GM10266 (cell line): ENCODE measurements around the gene SORCS2.

ENCODE experiments used
- DNase-seq: peaks from one replicate; pipeline ENCODE4 v3.0.0; 2012; ENCODE audit errors: extremely low spot score
- CTCF ChIP-seq: IDR thresholded peaks from 2 replicates; pipeline ENCODE4 v1.5.1; 2012; ENCODE audit warnings: mild to moderate bottlenecking, low read depth; ENCODE audit not compliant: control insufficient read depth, insufficient read depth; ENCODE audit errors: missing control alignments

Gene SORCS2

GRCh38 chr4:7399440-7400234 lies 207.3 kb downstream of the SORCS2 start:
- TF ChIP-seq CTCF = no peak
- DNase-seq = no peak

GRCh38 chr4:7400671-7401298 lies 208.4 kb downstream of the SORCS2 start:
- no peak for TF ChIP-seq CTCF
- no peak for DNase-seq

- TF ChIP-seq CTCF = no peak
- no peak for DNase-seq
Observed at GRCh38 chr4:7402526-7402925, 210.2 kb downstream of the SORCS2 start.

- no peak for TF ChIP-seq CTCF
- no peak for DNase-seq
Observed at GRCh38 chr4:7403001-7403400, 210.7 kb downstream of the SORCS2 start.

- DNase-seq = no peak
- no peak for TF ChIP-seq CTCF
Observed at GRCh38 chr4:7408166-7408565, 215.8 kb downstream of the SORCS2 start.

GRCh38 chr4:7410446-7410845 lies 218.1 kb downstream of the SORCS2 start:
- DNase-seq = no peak
- no peak for TF ChIP-seq CTCF

- no peak for TF ChIP-seq CTCF
- DNase-seq = no peak
Observed at GRCh38 chr4:7411491-7411890, 219.2 kb downstream of the SORCS2 start.
